DMS 273 (cell line): ENCODE measurements around the gene KCNG3.
"Not testable (repeated sequence)": the region's sequence is repeated elsewhere in the genome, so short reads cannot be mapped to it uniquely, and the experiment has no call there.

Experiments used
- DNase-seq: peaks from one replicate; lab custom pipeline; 2025; ENCODE audit not compliant: unreplicated experiment; lab: John Stamatoyannopoulos, UW

KCNG3 gene

GRCh38 chr2:42430188-42430587 lies 63.6 kb downstream of the KCNG3 start:
- no peak for DNase-seq

GRCh38 chr2:42429352-42429751 lies 64.4 kb downstream of the KCNG3 start:
- DNase-seq = no peak

- no peak for DNase-seq
These were observed 68.1 kb downstream of the KCNG3 start for GRCh38 chr2:42425697-42426096.

GRCh38 chr2:42424033-42424432 lies 69.7 kb downstream of the KCNG3 start:
- DNase-seq = no peak

- DNase-seq = no peak
These were observed 72.1 kb downstream of the KCNG3 start for GRCh38 chr2:42421601-42422239.

- DNase-seq = no peak
These were observed 72.7 kb downstream of the KCNG3 start for GRCh38 chr2:42421157-42421485.

- DNase-seq = no peak
These were observed 79.1 kb downstream of the KCNG3 start for GRCh38 chr2:42414648-42415047.

- no peak for DNase-seq
These were observed 79.6 kb downstream of the KCNG3 start for GRCh38 chr2:42414158-42414557.

- DNase-seq = no peak
These were observed 82.9 kb downstream of the KCNG3 start for GRCh38 chr2:42410742-42411514.

GRCh38 chr2:42408009-42408408 lies 85.8 kb downstream of the KCNG3 start:
- DNase-seq = no peak

- DNase-seq = no peak
These were observed 86.3 kb downstream of the KCNG3 start for GRCh38 chr2:42407476-42407875.

GRCh38 chr2:42404676-42405075 lies 89.1 kb downstream of the KCNG3 start:
- no peak for DNase-seq

- DNase-seq = no peak
These were observed 92.0 kb downstream of the KCNG3 start for GRCh38 chr2:42401773-42402172.

GRCh38 chr2:42398052-42398451 lies 95.7 kb downstream of the KCNG3 start:
- DNase-seq = not testable (repeated sequence)

- not testable (repeated sequence) for DNase-seq
These were observed 100.5 kb downstream of the KCNG3 start for GRCh38 chr2:42393320-42393719.

GRCh38 chr2:42392191-42392590 lies 101.6 kb downstream of the KCNG3 start:
- no peak for DNase-seq
